ENCODE measurements around the gene KCNC1. TPM values are rescaled to one million over a fixed set of nuclear protein-coding genes. Genes with fewer than 3 reads are reported as not detected.
A peak's percentile ranks its signal among the peaks of the same experiment; 100 is the strongest.

Gene KCNC1
- total RNA-seq, 4 donors from 2014 or later: not detected

DNA sequence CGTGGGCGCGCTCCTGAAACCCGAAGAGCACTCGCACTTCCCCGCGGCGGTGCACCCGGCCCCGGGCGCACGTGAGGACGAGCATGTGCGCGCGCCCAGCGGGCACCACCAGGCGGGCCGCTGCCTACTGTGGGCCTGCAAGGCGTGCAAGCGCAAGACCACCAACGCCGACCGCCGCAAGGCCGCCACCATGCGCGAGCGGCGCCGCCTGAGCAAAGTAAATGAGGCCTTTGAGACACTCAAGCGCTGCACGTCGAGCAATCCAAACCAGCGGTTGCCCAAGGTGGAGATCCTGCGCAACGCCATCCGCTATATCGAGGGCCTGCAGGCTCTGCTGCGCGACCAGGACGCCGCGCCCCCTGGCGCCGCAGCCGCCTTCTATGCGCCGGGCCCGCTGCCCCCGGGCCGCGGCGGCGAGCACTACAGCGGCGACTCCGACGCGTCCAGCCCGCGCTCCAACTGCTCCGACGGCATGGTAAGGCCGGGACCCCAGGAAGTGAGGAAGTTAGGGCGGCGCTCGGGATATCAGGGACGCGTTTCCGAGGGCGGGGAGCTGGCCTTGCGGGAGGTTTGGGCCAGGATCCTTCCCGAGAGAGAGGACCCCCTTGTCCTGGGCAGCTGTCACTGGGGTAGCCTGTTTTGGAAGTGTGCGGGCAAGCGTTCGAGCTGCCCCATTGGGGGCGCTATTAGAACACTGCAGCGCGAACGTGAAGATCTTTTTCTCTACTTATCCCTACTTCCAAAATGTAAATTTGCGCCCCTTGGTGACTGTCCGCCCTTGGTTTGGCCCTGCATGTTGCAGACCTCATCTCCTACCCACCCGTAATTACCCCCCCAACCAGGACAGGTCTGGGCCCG is 14.4 kb upstream of the KCNC1 start:
- peaks cover 20 to 97% (median 23%) of the 10 kb centered on the region in 4 donors for H3K27me3 ChIP-seq
- no peaks in the 10 kb centered on the region for H3K9me3 ChIP-seq
- no peaks in the 10 kb centered on the region for H3K36me3 ChIP-seq
- WGBS, 2 donors: 10% methylated on average over 2 to 12 of the region's 85 CpGs
- H3K27ac ChIP-seq: no peak overlapping the region
- no peak overlapping the region for H3K4me3 ChIP-seq
- peaks cover 4 to 37% (median 8%) of the 10 kb centered on the region in 3 donors for H3K4me1 ChIP-seq
- no peak for DNase-seq
- intact Hi-C loops (cut with DNase I): loop anchor here (10.0 kb wide), 1 partner anchor 115 kb away; no protein-coding TSS in a partner anchor
- no peak for TF ChIP-seq POLR2A (IDR thresholded peaks at IDR 0.05)
- TF ChIP-seq, protein P1, sequence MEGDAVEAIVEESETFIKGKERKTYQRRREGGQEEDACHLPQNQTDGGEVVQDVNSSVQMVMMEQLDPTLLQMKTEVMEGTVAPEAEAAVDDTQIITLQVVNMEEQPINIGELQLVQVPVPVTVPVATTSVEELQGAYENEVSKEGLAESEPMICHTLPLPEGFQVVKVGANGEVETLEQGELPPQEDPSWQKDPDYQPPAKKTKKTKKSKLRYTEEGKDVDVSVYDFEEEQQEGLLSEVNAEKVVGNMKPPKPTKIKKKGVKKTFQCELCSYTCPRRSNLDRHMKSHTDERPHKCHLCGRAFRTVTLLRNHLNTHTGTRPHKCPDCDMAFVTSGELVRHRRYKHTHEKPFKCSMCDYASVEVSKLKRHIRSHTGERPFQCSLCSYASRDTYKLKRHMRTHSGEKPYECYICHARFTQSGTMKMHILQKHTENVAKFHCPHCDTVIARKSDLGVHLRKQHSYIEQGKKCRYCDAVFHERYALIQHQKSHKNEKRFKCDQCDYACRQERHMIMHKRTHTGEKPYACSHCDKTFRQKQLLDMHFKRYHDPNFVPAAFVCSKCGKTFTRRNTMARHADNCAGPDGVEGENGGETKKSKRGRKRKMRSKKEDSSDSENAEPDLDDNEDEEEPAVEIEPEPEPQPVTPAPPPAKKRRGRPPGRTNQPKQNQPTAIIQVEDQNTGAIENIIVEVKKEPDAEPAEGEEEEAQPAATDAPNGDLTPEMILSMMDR (IDR thresholded peaks at IDR 0.05): no peak

DNA sequence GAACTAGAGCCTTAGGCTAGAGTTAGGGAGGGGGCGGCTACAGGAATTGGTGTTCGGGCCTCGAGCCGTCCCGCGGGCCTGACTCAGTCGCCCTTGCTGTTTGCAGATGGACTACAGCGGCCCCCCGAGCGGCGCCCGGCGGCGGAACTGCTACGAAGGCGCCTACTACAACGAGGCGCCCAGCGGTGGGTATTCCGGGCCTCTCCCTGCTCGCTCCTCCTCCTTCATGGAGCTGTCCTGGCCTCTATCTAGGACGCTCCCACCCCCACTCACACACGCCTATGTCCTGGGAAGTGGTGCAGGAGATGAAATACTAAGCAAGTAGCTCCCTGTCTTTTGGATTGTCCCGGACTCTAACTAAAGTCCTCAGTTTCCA is 13.8 kb upstream of the KCNC1 start:
- Histone ChIP-seq H3K4me1 (peaks cover 4 to 37% (median 8%) of the 10 kb centered on the region in 3 donors), H3K27me3 (peaks cover 20 to 99% (median 23%) of the 10 kb centered on the region in 4 donors), H3K27ac (no peak overlapping the region), H3K4me3 (no peak overlapping the region), H3K36me3 (no peaks in the 10 kb centered on the region), H3K9me3 (no peaks in the 10 kb centered on the region)
- intact Hi-C loops (cut with DNase I): loop anchor here (10.0 kb wide), 1 partner anchor 116 kb away; no protein-coding TSS in a partner anchor
- WGBS, 2 donors: 6% methylated on average over 15 of the region's 24 CpGs; no CpG with 5 or more reads in 1 of the 2 donors
- DNase-seq: no peak
- TF ChIP-seq, protein P1 (IDR thresholded peaks at IDR 0.05): no peak
- no peak for TF ChIP-seq POLR2A (IDR thresholded peaks at IDR 0.05)

DNA sequence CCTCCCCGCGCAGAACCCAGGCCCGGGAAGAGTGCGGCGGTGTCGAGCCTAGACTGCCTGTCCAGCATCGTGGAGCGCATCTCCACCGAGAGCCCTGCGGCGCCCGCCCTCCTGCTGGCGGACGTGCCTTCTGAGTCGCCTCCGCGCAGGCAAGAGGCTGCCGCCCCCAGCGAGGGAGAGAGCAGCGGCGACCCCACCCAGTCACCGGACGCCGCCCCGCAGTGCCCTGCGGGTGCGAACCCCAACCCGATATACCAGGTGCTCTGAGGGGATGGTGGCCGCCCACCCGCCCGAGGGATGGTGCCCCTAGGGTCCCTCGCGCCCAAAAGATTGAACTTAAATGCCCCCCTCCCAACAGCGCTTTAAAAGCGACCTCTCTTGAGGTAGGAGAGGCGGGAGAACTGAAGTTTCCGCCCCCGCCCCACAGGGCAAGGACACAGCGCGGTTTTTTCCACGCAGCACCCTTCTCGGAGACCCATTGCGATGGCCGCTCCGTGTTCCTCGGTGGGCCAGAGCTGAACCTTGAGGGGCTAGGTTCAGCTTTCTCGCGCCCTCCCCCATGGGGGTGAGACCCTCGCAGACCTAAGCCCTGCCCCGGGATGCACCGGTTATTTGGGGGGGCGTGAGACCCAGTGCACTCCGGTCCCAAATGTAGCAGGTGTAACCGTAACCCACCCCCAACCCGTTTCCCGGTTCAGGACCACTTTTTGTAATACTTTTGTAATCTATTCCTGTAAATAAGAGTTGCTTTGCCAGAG is 13.2 kb upstream of the KCNC1 start:
- no peak for DNase-seq
- Histone ChIP-seq H3K27me3 (peaks cover 20 to 93% (median 23%) of the 10 kb centered on the region in 4 donors), H3K36me3 (no peaks in the 10 kb centered on the region), H3K4me1 (peaks cover 4 to 37% (median 8%) of the 10 kb centered on the region in 3 donors), H3K9me3 (no peaks in the 10 kb centered on the region), H3K27ac (no peak overlapping the region), H3K4me3 (no peak overlapping the region)
- WGBS, 2 donors: 7 to 13% methylated on average over 7 to 8 of the region's 56 CpGs
- TF ChIP-seq, protein P1 (IDR thresholded peaks at IDR 0.05): no peak
- no peak for TF ChIP-seq POLR2A (IDR thresholded peaks at IDR 0.05)
- intact Hi-C loops (cut with DNase I): loop anchor here (10.0 kb wide), 1 partner anchor 117 kb away; no protein-coding TSS in a partner anchor

DNA sequence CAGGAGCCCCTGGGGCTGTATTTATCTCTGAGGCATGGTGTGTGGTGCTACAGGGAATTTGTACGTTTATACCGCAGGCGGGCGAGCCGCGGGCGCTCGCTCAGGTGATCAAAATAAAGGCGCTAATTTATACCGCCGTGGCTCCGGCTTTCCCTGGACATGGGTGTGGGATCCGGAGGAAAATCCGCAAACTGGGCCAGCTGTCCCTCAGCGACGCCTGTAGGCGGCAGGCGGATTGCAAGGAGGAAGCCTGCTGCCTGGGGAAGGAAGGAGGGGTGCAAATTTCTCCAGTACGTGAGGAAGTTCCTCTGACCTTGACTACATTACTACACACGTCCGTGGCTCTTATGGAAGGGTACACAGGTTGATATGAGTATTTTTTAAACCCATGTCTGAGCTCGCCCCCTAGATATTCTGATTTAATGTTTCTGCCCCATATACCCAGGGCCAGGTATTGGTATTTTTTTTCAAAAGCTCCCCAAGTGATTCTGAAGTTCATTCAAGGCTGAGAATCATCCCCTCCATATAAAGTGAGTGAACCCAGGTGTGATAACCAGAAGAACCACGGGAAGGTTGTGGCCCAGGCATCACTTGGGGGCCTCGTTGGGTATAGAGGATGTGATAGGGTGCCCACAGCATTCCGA is 12.5 kb upstream of the KCNC1 start:
- TF ChIP-seq, protein P1 (IDR thresholded peaks at IDR 0.05): peak in 3 of 6 experiments; percentile 3 to 54 (median 14)
- no peak for TF ChIP-seq POLR2A (IDR thresholded peaks at IDR 0.05)
- Histone ChIP-seq H3K9me3 (no peaks in the 10 kb centered on the region), H3K4me3 (no peak overlapping the region), H3K27me3 (peaks cover 20 to 87% (median 23%) of the 10 kb centered on the region in 4 donors), H3K36me3 (no peaks in the 10 kb centered on the region), H3K27ac (no peak overlapping the region), H3K4me1 (peaks cover 4 to 37% (median 8%) of the 10 kb centered on the region in 3 donors)
- DNase-seq: no peak
- 17 to 18% methylated on average over 25 of the region's 25 CpGs for WGBS, 2 donors
- intact Hi-C loops (cut with DNase I): loop anchor here (10.0 kb wide), 1 partner anchor 117 kb away; no protein-coding TSS in a partner anchor
